HFF-Myc (cell line): ENCODE data around the gene IRGC.

ENCODE experiments used
- DNase-seq: peaks from one replicate; pipeline ENCODE4 v3.0.0-alpha.2; 2011; ENCODE audit warnings: low read depth; ENCODE audit errors: extremely low read depth
- H3K4me3 ChIP-seq: replicated peaks from 2 replicates; pipeline ENCODE4 v1.5.1; 2011; ENCODE audit warnings: low read depth, mild to moderate bottlenecking, control low read depth, low read length
- CTCF ChIP-seq: IDR thresholded peaks from 2 replicates; pipeline ENCODE4 v1.5.1; 2012; ENCODE audit warnings: mild to moderate bottlenecking, low read depth, low read length, control low read depth; ENCODE audit errors: missing control alignments

The IRGC gene

DNA sequence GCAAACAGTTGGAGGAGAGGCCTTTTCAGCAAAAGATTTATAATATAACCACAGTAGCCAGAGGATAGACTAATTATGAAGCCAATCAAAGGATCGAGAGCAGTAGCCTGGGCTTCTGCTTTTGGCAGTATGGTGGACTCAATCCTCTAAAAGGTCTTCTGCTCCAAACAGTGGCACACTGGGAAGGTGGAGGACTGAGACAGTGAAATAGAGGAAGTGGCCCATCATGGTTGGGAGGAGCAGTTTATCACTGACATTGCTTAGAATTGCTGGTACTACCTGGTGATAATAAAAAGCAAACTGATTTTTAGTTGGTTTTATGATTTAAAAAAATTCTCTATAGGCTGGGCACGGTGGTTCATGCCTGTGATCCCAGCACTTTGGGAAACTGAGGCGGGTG lies 25.0 kb upstream of the IRGC start:
- no peak for TF ChIP-seq CTCF
- no peak overlapping the region for H3K4me3 ChIP-seq
- no peak for DNase-seq

- no peak for DNase-seq
Observed at GRCh38 chr19:43691755-43692154, 24.1 kb upstream of the IRGC start.

DNA sequence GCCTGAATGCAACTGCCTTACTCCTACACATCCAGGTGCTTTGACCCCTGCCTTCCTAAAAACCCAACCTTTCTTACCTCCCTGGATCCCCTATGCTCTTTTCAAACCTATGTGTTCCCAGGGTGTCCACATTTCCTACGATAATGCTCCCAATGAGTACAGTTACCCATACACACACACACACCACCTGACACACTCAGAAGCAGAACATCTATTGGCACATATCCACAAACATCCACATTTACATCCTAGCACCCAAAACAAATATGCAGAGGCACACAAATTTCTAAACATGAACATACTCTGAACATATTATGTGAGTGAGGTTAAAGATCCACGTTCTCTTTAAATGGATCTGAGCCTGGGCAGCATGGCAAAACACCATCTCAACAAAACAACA lies 23.5 kb upstream of the IRGC start:
- H3K4me3 ChIP-seq = no peak overlapping the region
- no peak for TF ChIP-seq CTCF
- no peak for DNase-seq

More at GRCh38 chr19:43691755-43692154, 24.1 kb upstream of the IRGC start:
- no peak overlapping the region for H3K4me3 ChIP-seq
- TF ChIP-seq CTCF = no peak

DNA sequence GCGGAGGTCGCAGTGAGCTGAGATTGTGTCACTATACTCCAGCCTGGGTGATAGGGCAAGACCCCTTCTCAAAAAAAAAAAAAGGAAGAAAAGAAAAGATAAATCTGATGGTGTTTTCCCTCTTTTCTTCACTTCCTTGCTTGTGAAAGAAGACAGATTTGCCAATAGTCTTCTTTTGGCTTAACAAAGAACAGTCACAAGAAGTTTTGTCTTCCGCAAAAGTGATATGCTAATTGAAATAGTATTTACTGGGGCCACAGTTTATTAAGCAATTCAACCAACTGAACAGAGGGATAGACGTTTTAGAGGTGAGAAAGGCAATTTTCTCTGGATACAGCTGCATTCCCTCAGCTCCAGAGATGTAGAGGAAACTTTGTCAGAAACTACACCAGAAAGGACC lies 23.0 kb upstream of the IRGC start:
- no peak overlapping the region for H3K4me3 ChIP-seq
- TF ChIP-seq CTCF = no peak
- DNase-seq = no peak

- DNase-seq = no peak
- TF ChIP-seq CTCF = no peak
- no peak overlapping the region for H3K4me3 ChIP-seq
Observed at GRCh38 chr19:43694553-43694952, 21.3 kb upstream of the IRGC start.

- H3K4me3 ChIP-seq = no peak overlapping the region
- no peak for TF ChIP-seq CTCF
- no peak for DNase-seq
Observed at GRCh38 chr19:43695985-43696704, 19.7 kb upstream of the IRGC start.

DNA sequence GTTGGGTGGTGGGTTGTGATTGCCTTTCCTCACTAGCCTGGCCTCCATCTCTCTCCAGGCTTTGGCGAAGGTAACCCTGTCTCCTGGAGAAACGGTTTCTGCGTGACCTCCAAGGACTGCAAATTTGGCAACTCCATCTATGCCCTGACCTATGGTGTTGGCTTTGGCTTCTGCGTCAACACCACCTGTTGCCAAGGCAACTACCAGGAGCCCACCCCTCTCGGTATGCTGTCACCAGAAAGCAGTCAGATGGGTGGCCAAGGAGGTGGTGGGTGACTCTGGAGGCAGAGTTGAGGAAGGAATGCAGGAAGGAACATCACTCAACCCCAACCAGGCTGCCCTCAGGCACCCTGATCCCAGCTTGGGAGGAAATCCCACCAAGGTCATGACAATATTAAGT lies 18.6 kb upstream of the IRGC start:
- H3K4me3 ChIP-seq = no peak overlapping the region
- DNase-seq = no peak
- no peak for TF ChIP-seq CTCF
